Hematopoietic multipotent progenitor cell (in vitro differentiated cells): ENCODE results near the gene ADISSP. TPM values are rescaled to one million over a fixed set of nuclear protein-coding genes. Genes with fewer than 3 reads are reported as not detected.

Experiments
- DNase-seq, 3 donors: peaks; one replicate each; pipeline ENCODE4 v3.0.0-alpha.2; 2011 to 2015; ENCODE audit warnings: low read depth in 2 of 3, low spot score in 2 of 3
- total RNA-seq: library from RNA; depleted of rRNA; stranded (reverse); fragments of >200 nt; gene quantifications from one replicate; pipeline ENCODE4 v1.2.3, GENCODE V29; 2012

ADISSP gene
- total RNA-seq, 1 donor: 40.9 TPM

GRCh38 chr20:3740615-3741301 is 26.8 kb downstream of the ADISSP start:
- DNase-seq: no peak

GRCh38 chr20:3739926-3740451 is 27.6 kb downstream of the ADISSP start:
- DNase-seq: no peak

- DNase-seq: no peak
Observed at GRCh38 chr20:3739054-3739925, 28.3 kb downstream of the ADISSP start.

GRCh38 chr20:3738111-3739053 is 29.2 kb downstream of the ADISSP start:
- DNase-seq: no peak

GRCh38 chr20:3735768-3736167 is 31.8 kb downstream of the ADISSP start:
- no peak for DNase-seq

- DNase-seq: no peak
Observed at GRCh38 chr20:3734111-3734843, 33.3 kb downstream of the ADISSP start.

GRCh38 chr20:3733119-3733995 is 34.2 kb downstream of the ADISSP start:
- no peak for DNase-seq

GRCh38 chr20:3732327-3733118 is 35.0 kb downstream of the ADISSP start, which contains the start of gene HSPA12B:
TSS of gene HSPA12B (plus strand) at chr20:3732685. CDS start at chr20:3738675, 5,990 bp downstream.
- DNase-seq: peak in 2 of 3 donors; percentile 18 to 35

- DNase-seq: no peak
Observed at GRCh38 chr20:3731944-3732326, 35.6 kb downstream of the ADISSP start.

- DNase-seq: no peak
Observed at GRCh38 chr20:3730803-3731672, 36.5 kb downstream of the ADISSP start.

GRCh38 chr20:3729811-3730540 is 37.6 kb downstream of the ADISSP start:
- DNase-seq: no peak

- DNase-seq: no peak
Observed at GRCh38 chr20:3729378-3729777, 38.2 kb downstream of the ADISSP start.

GRCh38 chr20:3728876-3729275 is 38.7 kb downstream of the ADISSP start:
- no peak for DNase-seq

GRCh38 chr20:3728354-3728753 is 39.2 kb downstream of the ADISSP start:
- DNase-seq: no peak

GRCh38 chr20:3727401-3728021 is 40.0 kb downstream of the ADISSP start:
- DNase-seq: no peak

- DNase-seq: no peak
Observed at GRCh38 chr20:3724356-3724755, 43.2 kb downstream of the ADISSP start.
